ENCODE data around the gene PRDX3. TPM values are rescaled to one million over a fixed set of nuclear protein-coding genes. Genes with fewer than 3 reads are reported as not detected.
"Not testable (repeated sequence)": the region's sequence is repeated elsewhere in the genome, so short reads cannot be mapped to it uniquely, and the experiment has no call there.

PRDX3 gene
- total RNA-seq, 2 experiments from 2014 or later = 215 to 216 TPM

DNA sequence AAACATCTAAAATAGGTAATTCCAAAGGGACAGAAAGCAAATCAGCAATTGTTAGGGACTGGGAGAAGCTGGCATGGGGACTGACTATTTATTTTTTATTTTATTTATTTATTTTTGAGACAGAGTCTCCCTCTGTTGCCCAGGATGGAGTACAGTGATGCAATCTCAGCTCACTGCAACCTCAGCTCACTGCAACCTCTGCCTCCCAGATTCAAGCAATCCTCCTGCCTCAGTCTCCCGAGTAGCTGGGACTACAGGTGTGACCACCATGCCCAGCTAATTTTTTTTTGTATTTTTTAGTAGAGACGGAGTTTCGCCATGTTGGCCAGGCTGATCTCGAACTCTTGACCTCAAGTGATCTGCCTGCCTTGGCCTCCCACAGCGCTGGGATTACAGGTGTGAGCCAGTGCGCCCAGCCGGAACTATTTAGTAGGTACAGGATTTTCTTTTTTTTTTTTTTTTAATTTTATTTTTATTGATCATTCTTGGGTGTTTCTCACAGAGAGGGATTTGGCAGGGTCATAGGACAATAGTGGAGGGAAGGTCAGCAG, 2.3 kb upstream of the PRDX3 start:
- intact Hi-C loops (cut with micrococcal nuclease); H3K9me3 Mint-ChIP-seq; H3K36me3 Mint-ChIP-seq (ENCODE audit: low read depth); DNase-seq; H3K4me3 Mint-ChIP-seq; H3K27ac Mint-ChIP-seq; H3K27me3 Mint-ChIP-seq (ENCODE audit: low read depth): not testable (repeated sequence)
- peaks cover 44% of the 10 kb centered on the region for H3K4me1 Mint-ChIP-seq (ENCODE audit: low read depth)
- CTCF ChIA-PET = interaction anchor here (0.6 to 1.4 kb wide), 3 partner anchors 8 to 18 kb away, joined by 3 to 8 read pairs (median 3); no protein-coding TSS in a partner anchor

DNA sequence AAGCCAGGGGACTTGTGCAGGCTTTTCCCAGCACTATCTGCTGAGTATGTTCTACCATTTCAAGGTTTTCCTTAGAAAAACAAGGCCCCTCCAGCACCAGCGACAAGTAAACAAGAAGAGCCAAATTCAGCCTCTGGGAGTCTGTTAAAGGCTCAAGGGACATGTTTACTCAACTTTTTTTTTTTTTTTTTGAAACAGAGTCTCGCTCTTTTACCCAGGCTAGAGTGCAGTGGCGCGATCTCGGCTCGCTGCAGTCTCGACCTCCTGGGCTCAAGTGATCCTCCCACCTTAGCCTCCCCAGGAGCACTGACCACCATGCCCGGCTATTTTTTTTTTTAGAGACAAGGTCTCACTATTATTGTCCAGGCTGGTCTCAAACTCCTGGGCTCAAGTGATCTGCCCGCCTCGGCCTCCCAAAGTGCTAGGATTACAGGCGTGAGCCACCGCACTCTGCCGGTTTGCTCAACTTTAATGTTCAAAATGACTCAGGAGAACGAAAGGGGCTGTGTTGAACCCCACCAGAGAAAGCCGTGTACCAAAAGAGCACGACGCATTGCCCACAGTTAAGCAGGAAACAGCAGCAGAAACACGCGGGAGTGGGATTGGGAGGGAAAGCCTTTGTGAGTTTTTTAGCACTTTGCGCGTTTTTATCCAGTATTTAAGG, 772 bp downstream of the PRDX3 start:
- Mint-ChIP-seq H3K36me3 (ENCODE audit: low read depth) (peaks cover 18% of the 10 kb centered on the region), H3K9me3 (no peaks in the 10 kb centered on the region), H3K27ac (peak overlapping the region; percentile 95), H3K4me1 (ENCODE audit: low read depth) (peaks cover 42% of the 10 kb centered on the region), H3K27me3 (ENCODE audit: low read depth) (no peaks in the 10 kb centered on the region), H3K4me3 (peak overlapping the region; percentile 93)
- CTCF ChIA-PET = no interaction called here
- intact Hi-C loops (cut with micrococcal nuclease) = loop anchor here (1.0 to 5.0 kb wide), 9 partner anchors 13 to 441 kb away; partner anchors contain the start of genes EIF3A and SFXN4
- DNase-seq = peak; percentile 54

DNA sequence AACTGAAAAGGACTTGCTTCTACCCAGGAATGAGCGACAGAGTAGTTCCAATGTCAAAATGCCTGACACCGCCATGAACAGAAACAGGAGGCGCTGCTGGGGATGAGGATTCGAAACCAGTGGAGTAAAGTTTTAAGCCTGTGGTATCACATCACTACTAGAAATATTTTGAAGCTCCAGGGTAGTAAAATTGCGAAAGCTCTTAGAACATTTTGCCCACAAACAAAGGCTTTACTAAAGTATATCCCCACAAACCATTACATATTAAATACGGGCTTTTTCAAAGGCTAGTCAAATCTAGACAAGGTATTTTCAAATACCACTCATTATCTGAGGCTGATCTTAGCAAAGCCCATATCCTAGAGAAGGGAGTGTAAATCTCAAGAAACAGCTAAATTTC, 2.4 kb downstream of the PRDX3 start:
- Mint-ChIP-seq H3K27ac (peak overlapping the region; percentile 17), H3K9me3 (no peaks in the 10 kb centered on the region), H3K36me3 (ENCODE audit: low read depth) (peaks cover 30% of the 10 kb centered on the region), H3K27me3 (ENCODE audit: low read depth) (no peaks in the 10 kb centered on the region), H3K4me3 (no peak overlapping the region), H3K4me1 (ENCODE audit: low read depth) (peaks cover 42% of the 10 kb centered on the region)
- DNase-seq = peak; percentile 24
- intact Hi-C loops (cut with micrococcal nuclease) = loop anchor here (5.0 kb wide), 1 partner anchor 439 kb away; no protein-coding TSS in a partner anchor
- CTCF ChIA-PET = interaction anchor here (0.6 to 1.7 kb wide), 4 partner anchors 9 to 396 kb away, joined by 3 to 8 read pairs (median 4); partner anchors contain the start of gene GRK5

DNA sequence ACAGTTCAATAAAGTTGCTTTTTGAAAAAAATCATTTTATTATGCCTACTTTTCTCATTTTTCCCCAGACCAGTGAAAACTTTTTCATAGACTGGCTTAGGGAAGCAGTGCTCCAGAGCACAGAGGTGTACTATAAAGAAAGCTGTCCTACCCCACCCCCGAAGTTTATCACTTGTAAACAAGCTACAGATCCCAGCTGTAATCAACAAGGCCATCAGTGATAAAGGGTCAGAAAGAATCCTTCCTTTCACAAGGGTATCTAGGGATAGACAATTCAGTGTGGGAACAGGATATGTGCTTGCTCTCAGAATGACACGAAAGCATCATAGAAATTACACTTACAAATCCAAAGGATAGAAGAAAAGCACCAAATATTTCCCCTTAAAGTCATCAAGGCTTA, 4.5 kb downstream of the PRDX3 start:
- Mint-ChIP-seq H3K4me3 (no peak overlapping the region), H3K27me3 (ENCODE audit: low read depth) (no peaks in the 10 kb centered on the region), H3K9me3 (no peaks in the 10 kb centered on the region), H3K36me3 (ENCODE audit: low read depth) (peaks cover 41% of the 10 kb centered on the region), H3K4me1 (ENCODE audit: low read depth) (peaks cover 32% of the 10 kb centered on the region), H3K27ac (no peak overlapping the region)
- CTCF ChIA-PET = interaction anchor here (0.6 to 0.8 kb wide), 2 partner anchors 10 to 339 kb away, joined by 3 to 5 read pairs; no protein-coding TSS in a partner anchor
- DNase-seq = no peak
- intact Hi-C loops (cut with micrococcal nuclease) = no loop called here

DNA sequence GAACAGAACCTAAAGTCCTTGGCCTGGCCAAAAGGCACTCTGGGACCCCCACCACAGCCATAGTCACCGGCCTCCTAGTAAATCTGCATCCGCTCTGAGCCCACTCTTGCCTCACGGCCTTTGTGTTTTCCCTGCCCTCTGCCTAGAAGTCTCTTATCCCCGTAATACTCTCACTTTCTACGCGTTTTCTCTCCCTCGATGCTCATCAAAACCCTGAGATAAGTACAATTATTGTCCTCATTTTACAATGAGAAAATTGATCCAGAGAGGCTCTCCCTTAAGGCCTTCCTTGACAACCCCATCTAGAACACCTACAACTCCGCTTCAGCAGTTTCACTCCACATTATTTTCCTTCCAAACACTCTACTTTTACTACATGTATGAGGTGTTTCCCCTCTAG, 11.6 kb downstream of the PRDX3 start:
- no peak for DNase-seq
- H3K4me1 Mint-ChIP-seq (ENCODE audit: low read depth) = peaks cover 36% of the 10 kb centered on the region
- H3K4me3 Mint-ChIP-seq = no peak overlapping the region
- no peak overlapping the region for H3K27ac Mint-ChIP-seq
- no peaks in the 10 kb centered on the region for H3K27me3 Mint-ChIP-seq (ENCODE audit: low read depth)
- intact Hi-C loops (cut with micrococcal nuclease) = no loop called here
- peaks cover 41% of the 10 kb centered on the region for H3K36me3 Mint-ChIP-seq (ENCODE audit: low read depth)
- no peaks in the 10 kb centered on the region for H3K9me3 Mint-ChIP-seq
- CTCF ChIA-PET = interaction anchor here (1.0 to 1.6 kb wide), 3 partner anchors 10 to 39 kb away, joined by 4 to 5 read pairs (median 5); no protein-coding TSS in a partner anchor

DNA sequence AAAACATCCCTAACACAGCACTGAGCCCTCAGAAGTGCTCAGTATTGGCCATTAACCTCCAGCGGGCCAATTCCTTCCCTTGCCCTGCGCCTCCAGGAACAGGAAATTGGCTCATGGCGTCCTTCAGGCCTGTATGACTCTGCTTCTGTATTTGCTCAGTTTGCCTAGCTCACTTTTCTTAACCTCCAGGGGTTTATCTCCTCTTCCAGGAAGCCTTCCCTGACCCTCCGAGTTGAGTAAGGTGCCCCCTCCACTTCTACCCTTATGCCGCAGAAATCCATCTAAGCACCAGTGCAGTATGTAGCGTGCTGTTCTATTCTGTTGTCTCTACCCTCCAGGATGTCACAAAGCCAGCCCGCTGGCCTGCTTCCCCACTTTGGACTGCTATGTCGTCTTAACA, 12.0 kb downstream of the PRDX3 start:
- DNase-seq = no peak
- intact Hi-C loops (cut with micrococcal nuclease) = no loop called here
- Mint-ChIP-seq H3K27me3 (ENCODE audit: low read depth) (no peaks in the 10 kb centered on the region), H3K36me3 (ENCODE audit: low read depth) (peaks cover 38% of the 10 kb centered on the region), H3K9me3 (no peaks in the 10 kb centered on the region), H3K4me1 (ENCODE audit: low read depth) (peaks cover 39% of the 10 kb centered on the region), H3K27ac (peak overlapping the region; percentile 85), H3K4me3 (peak overlapping the region; percentile 83)
- CTCF ChIA-PET = interaction anchor here (1.6 kb wide), 1 partner anchor 40 kb away, joined by 5 read pairs; no protein-coding TSS in a partner anchor

DNA sequence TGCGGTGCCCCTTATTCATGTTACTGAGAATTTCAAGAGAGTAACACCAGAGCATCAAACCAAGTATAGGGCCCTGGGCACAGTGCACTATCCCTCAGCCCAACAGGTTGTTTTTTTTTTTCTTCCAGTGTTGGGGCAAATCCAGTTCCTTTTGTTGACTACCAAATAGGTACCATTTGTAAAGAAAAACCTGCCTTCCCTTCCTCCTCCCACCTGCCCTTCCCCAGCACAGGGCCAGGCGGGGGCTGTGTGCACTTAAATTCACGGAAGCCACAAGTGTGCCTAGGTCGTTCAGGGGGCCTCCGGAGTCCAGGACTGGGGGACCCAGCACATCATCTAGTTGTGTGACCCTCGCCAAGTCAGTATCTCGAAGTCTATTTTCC, 12.5 kb downstream of the PRDX3 start:
- H3K27me3 Mint-ChIP-seq (ENCODE audit: low read depth) = no peaks in the 10 kb centered on the region
- peak overlapping the region; percentile 85 for H3K27ac Mint-ChIP-seq
- intact Hi-C loops (cut with micrococcal nuclease) = no loop called here
- no peaks in the 10 kb centered on the region for H3K9me3 Mint-ChIP-seq
- peaks cover 42% of the 10 kb centered on the region for H3K4me1 Mint-ChIP-seq (ENCODE audit: low read depth)
- DNase-seq = no peak
- CTCF ChIA-PET = no interaction called here
- peak overlapping the region; percentile 83 for H3K4me3 Mint-ChIP-seq
- H3K36me3 Mint-ChIP-seq (ENCODE audit: low read depth) = peaks cover 36% of the 10 kb centered on the region

DNA sequence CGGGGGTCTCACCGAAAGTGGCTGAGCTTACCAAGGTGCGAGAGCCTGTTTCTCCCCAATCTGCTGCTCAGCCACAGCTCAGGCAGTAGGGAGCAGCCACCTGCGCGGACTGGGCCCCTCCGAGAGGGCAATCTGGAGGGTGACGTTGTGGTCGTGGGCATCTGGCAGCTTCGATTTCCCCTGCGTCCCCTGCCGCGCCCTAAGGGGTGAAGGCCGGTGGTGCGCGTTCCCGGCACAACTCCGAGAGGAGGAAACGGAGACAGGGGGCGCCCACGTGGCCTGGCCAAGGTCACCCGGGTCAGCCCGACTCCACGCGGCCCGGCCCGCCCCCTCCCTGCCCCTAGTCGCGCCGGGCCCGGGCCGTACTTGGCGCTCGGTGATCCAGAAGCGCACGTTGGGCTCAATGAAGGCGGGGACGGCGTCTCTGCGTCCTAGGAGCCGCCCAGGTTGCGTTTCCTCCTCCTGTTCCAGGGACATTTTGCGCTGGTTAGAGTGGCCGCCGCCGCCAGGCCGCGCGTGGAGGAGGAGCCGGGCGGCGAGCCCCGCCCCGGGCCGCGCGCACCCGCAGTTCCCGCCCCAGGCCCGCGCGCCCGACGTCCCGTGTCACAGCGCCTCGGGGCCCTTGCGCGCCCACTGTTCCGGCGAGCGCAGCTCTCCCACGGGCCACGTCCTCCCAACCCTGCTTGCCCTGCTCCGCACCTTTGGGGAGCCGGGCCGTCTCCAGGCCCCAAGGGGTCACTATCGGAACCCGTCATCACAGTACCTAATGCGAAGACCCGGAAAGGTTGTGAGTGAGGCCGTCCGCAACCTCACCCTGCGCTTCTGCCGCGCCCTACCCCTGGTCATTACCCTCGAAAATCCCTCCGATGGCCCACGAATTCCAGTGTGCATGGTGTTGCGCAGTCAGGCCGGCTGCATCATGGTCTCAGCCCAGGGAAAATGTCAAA, 13.2 kb downstream of the PRDX3 start, which contains the start of gene SFXN4:
Gene SFXN4 (minus strand): TSS at position 544 of the 947 bp plus-strand sequence. CDS start 67 bp downstream, at position 477.
- peak; percentile 75 for DNase-seq
- H3K27me3 Mint-ChIP-seq (ENCODE audit: low read depth) = no peaks in the 10 kb centered on the region
- no peaks in the 10 kb centered on the region for H3K9me3 Mint-ChIP-seq
- peaks cover 42% of the 10 kb centered on the region for H3K4me1 Mint-ChIP-seq (ENCODE audit: low read depth)
- H3K36me3 Mint-ChIP-seq (ENCODE audit: low read depth) = peaks cover 37% of the 10 kb centered on the region
- CTCF ChIA-PET = interaction anchor here (0.6 to 1.8 kb wide), 4 partner anchors 32 to 41 kb away, joined by 3 to 4 read pairs (median 4); partner anchors contain the start of gene GRK5
- peak within 1 kb of the TSS; percentile 85 for H3K27ac Mint-ChIP-seq
- intact Hi-C loops (cut with micrococcal nuclease) = loop anchor here (1.0 kb wide), 5 partner anchors 13 to 136 kb away; partner anchors contain the start of genes DENND10, EIF3A, NANOS1 and PRDX3
- peak within 1 kb of the TSS; percentile 83 for H3K4me3 Mint-ChIP-seq

DNA sequence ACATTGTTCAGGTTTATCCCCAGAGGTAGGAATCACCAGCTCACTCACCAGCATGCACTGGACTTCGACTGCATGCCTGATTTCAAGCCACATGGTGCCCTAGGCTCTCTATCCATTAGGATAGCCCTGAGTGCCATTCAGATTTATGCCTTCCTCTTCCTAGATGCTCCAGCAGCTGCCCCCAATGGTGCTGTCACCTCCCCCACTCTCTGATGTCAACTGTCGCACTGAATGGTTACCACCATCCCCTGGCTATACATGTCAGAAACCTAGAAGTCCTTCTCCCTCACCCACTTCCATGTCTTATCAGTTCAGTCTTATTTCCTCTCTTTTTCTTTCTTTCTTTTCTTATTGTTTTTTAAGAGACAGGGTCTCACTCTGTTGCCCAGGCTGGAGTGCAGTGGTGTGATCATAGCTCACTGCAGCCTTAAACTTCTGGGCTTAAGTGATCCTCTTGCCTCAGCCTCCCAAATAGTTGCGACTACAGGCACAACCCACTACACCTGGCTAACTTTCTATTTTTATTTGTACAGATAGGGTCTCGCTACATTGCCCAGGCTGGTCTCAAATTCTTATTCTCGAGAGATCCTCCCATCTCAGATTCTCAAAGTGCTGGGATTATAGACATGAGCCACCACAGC, 16.0 kb downstream of the PRDX3 start:
- Mint-ChIP-seq H3K36me3 (ENCODE audit: low read depth) (peaks cover 35% of the 10 kb centered on the region), H3K9me3 (no peaks in the 10 kb centered on the region), H3K4me3 (no peak overlapping the region), H3K27me3 (ENCODE audit: low read depth) (no peaks in the 10 kb centered on the region), H3K27ac (no peak overlapping the region), H3K4me1 (ENCODE audit: low read depth) (peaks cover 42% of the 10 kb centered on the region)
- no peak for DNase-seq
- CTCF ChIA-PET = no interaction called here
- intact Hi-C loops (cut with micrococcal nuclease) = no loop called here

DNA sequence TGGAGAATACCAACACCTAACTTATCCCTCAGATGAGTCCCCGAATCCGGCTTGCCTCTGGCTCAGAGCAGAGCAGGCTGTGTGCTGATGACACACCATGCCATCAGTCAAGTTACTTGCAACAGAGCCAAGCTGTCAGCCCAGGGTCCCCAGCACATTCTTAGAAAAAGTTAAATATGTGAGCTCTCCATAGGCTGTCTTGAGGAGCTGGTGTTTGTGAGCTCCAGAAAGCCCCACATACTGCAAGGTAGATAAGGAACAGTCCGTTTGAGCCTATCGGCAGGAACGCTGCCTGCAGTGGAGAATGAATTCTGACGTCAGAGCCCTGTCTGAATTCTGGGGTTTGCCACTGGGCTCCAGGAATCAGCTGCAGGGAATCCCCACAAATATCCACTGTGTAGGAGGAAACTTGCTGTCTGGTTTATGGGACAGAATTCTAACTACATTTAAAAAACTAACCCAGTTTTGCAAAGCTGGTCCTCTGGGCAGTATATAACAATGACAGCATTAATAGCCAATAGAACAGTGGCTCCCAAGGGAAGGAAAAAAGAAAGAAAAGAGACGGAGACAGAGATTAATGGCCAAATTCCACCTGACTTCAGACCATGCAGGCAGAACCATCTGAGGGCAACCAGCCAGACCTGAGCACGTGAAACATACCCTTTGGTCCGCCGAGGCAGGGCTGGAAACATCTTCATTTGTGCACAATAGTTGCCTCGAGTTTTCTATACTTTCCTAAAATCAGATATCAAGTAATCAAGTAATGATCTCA, 16.7 kb downstream of the PRDX3 start:
- no peak overlapping the region for H3K27ac Mint-ChIP-seq
- H3K36me3 Mint-ChIP-seq (ENCODE audit: low read depth) = peaks cover 35% of the 10 kb centered on the region
- H3K27me3 Mint-ChIP-seq (ENCODE audit: low read depth) = no peaks in the 10 kb centered on the region
- intact Hi-C loops (cut with micrococcal nuclease) = no loop called here
- H3K4me1 Mint-ChIP-seq (ENCODE audit: low read depth) = peaks cover 39% of the 10 kb centered on the region
- no peak for DNase-seq
- CTCF ChIA-PET = interaction anchor here (0.6 to 0.8 kb wide), 3 partner anchors 17 to 709 kb away, joined by 3 to 5 read pairs (median 4); no protein-coding TSS in a partner anchor
- H3K4me3 Mint-ChIP-seq = no peak overlapping the region
- no peaks in the 10 kb centered on the region for H3K9me3 Mint-ChIP-seq

DNA sequence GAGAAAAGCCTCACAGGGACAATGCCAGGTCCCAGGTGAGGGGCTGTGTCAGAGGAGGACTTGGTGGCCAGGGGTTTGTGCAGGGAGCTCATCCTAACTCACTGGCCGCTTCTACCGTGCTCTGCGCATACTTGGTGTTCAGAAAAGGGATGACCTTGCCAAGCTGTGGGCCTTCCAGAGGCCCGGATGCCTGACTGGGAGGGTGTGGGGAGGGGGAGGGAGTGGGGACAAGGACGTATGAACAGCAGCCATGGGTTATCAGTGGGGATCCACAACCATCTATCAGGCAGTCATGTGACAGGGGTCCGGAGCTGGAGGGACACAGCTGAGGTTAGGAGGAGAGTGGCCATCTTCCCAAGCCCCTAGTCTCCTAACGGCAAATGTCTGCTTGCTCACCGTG, 19.3 kb downstream of the PRDX3 start:
- Mint-ChIP-seq H3K4me3 (no peak overlapping the region), H3K36me3 (ENCODE audit: low read depth) (peaks cover 45% of the 10 kb centered on the region), H3K27me3 (ENCODE audit: low read depth) (no peaks in the 10 kb centered on the region), H3K27ac (no peak overlapping the region), H3K9me3 (no peaks in the 10 kb centered on the region), H3K4me1 (ENCODE audit: low read depth) (peaks cover 23% of the 10 kb centered on the region)
- DNase-seq = no peak
- intact Hi-C loops (cut with micrococcal nuclease) = no loop called here
- CTCF ChIA-PET = interaction anchor here (0.5 to 0.6 kb wide), 2 partner anchors 36 to 426 kb away, joined by 3 read pairs; no protein-coding TSS in a partner anchor
